Stimulated activated CD8-positive, alpha-beta memory T cell treated with anti-CD3 and anti-CD28 coated beads, Interleukin-12 subunit alpha, Interleukin-12 subunit beta, amount 100 ng/mL, for 4 hours (primary cell): Measurements from ENCODE around the gene C4orf46.
"Not testable (repeated sequence)": the region's sequence is repeated elsewhere in the genome, so short reads cannot be mapped to it uniquely, and the experiment has no call there.

ENCODE experiments used
- DNase-seq: peaks from one replicate; pipeline ENCODE4 v3.0.0-alpha.2; 2020; ENCODE audit warnings: low read depth

C4orf46 gene

DNA sequence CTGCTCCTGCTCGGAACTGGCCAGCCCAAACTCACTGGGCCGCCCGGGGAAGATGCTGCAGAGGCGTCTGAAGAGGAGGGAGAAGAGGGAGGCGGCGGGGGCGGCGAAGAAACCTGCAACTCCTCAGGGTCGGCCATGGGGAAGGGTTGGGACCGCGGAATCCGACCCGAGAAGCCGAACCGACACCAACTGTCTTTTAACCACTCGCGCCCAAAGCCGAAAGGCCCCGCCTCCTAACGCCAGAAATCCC is at the start of gene C4orf46:
TSS of gene C4orf46 (minus strand) at position 223 of the 250 bp plus-strand sequence. CDS start at position 137, 86 bp downstream.
- DNase-seq, result no peak

DNA sequence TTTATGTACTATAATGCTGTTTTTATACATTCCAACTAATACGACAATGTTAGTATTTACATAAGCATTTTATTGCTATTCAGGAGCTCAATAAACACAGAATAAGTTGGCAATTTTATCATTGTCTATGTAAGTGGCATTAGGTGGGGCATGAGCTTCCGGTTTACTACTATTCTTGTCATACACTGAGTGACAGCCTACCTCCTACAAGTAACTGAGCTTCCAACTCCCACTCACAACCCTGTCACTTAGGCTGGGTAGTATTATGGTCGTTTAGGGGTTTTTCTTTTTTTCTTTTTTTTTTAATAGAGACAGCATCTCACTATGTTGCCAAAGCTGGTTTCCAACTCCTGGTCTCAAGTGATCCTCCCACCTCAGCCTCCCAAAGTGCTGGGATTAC is 44.1 kb upstream of the C4orf46 start:
- DNase-seq, result no peak

GRCh38 chr4:158714937-158715336 is 43.2 kb upstream of the C4orf46 start:
- DNase-seq, result no peak

DNA sequence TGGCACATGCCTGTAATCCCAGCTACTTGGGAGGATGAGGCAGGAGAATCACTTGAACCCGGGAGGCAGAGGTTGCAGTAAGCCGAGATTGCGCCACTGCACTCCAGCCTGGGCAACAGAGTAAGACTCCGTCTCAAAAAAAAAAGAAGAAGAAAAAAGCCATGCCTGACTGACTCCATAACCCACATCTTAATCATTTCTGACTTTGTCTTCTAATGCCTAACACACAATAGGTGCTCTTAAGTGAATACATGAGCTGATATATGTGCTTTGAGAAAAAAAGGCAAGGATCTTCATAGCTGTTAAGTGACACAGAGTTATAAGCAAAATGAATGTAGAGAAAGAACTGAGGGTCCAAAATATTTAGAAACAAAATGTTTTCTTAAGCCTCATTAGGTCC is 40.9 kb upstream of the C4orf46 start:
- DNase-seq, result not testable (repeated sequence)

- DNase-seq, result no peak
These were observed 39.1 kb upstream of the C4orf46 start for GRCh38 chr4:158710814-158711213.

GRCh38 chr4:158704274-158704673 is 32.6 kb upstream of the C4orf46 start:
- DNase-seq, result no peak

DNA sequence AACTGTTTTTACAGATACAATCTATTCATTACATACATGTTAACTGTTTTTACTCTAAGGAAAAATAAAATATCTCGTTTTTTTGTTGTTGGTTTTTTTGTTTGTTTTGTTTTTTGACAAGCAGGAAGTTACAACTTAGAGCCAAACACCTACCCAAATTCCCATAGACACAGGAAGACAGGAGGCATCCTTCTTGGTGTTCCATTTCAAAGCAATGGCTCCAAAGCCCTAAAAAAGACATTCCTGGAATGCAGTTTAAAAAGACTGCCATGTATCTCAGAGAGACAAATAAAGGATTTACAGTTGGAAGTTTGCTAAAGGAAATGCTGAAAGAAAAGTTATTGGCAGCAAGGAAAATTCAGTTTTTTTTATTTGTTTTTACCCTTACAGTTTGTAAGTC is 17.1 kb upstream of the C4orf46 start:
- no peak for DNase-seq

DNA sequence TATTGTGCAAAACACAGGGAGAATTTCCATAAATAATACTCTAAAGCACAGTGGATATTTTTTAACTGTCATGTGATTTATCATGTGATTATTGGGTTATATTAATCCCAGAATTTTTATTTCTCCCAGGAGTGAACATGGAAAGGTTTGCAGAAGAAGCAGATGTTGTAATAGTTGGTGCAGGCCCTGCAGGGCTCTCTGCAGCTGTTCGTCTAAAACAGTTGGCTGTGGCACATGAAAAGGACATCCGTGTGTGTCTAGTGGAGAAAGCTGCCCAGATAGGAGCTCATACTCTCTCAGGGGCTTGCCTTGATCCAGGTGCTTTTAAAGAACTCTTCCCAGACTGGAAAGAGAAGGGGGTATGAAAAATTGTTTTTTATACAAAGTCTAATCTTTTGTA is 10.4 kb upstream of the C4orf46 start:
- DNase-seq, result no peak

DNA sequence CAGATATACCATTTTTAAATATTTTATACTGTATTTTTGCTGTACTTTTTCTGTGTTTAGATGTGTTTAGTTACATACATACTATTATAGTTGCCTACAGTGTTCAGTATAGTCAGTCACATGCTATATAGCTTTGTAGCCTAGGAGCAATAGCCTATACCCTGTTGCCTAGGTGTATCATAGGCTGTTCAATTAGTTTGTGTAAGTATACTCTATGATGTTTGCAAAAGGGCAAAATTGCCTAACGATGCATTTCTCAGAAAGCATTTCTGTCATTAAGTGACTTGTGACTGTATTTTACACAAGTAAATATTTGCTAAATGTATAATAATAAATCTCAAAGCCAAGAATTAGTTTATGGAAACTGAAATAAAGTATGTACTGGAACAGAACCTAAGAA is 9.9 kb upstream of the C4orf46 start:
- DNase-seq, result no peak

DNA sequence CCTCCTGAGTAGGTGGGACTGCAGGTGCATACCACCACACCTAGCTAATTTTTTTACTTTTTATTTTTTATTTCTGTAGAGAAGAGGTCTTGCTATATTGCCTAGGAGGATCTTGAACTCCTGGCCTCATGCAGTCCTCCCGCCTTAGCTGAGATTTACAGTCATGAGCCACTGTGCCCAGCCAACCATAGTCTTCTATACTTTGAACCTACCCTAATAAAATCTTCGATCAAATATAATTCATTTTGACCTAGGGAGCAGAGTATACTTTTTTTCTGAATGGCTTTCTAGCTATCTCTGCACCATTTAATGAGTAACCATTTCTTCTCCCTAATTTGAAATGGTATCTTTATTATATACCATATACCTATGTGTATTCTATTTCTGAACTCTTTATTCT is 7.1 kb upstream of the C4orf46 start:
- DNase-seq, result no peak

- no peak for DNase-seq
These were observed 4.4 kb upstream of the C4orf46 start for GRCh38 chr4:158676076-158676475.

GRCh38 chr4:158673633-158674032 is 1.9 kb upstream of the C4orf46 start:
- no peak for DNase-seq

DNA sequence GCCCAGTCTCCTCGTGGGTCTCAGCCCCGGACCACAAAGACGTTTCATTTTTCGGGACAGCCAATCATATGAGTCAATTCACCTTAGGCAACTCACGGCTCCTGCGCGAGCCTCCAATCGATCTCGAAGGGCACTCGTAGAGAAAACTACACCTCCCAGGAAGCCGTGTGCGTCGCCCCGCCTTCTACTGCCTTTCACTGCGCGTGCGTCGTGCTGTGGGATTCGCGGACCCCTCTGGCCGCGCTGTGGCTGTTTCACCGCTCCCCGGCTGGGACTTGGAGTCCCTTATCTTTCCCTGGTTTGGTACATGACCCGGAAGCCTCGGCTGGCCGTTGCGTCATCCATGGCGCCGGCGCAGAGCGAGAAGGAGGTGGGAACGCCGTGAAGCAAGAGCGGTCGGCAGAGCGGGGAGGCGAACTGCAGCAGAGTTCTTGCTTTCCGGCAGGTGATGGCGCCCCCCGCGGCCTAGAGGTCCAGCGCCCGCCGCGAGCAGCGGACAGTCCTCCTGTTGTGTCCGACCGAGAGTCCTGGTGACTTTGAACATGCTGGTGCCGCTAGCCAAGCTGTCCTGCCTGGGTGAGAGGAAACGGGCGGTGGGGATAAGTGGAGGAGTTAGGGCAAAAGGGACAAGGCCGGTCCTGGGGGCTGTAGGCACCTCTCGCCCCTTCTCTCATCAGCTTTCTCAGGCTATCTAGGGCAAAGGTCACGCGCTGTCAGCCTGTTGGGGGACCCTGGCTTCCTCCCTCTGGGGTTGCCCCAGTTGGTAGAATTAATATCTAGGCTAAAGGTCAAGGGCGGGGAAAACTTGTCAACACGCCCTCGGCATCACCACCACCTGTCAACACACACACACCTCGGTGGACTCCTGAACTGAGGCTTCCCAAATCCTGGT is 474 bp upstream of the C4orf46 start, which contains the start of gene ETFDH:
TSS of gene ETFDH (plus strand) at position 382 of the 892 bp plus-strand sequence. CDS start at position 543, 161 bp downstream.
- DNase-seq, result peak; percentile 98

- peak; percentile 29 for DNase-seq
These were observed 567 bp downstream of the C4orf46 start for GRCh38 chr4:158670975-158671664.

- DNase-seq, result no peak
These were observed 2.4 kb downstream of the C4orf46 start for GRCh38 chr4:158669310-158669709.

DNA sequence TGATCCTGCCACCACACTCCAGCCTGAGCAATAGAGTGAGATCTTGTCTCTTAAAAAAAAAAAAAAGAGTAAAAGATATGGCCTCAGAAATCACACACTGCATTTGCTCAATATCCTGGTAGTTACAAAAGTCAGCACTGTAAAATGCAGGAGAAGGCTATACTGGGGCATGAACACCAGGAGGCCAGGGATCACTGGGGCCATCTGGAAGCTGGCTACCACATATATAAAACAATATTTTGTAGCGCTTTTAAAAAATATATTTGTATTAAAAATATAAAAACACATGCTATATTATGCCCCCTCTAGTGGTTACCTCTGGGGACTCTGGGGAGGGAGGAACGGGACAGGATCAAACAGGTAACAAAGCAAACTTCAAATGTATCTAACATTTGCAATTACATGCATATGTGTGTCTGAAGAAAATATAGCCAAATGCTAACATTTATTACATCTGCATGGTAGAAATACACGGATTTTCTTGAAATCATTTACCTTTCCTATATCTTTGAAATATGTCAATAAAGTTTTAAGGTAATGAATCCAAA is 4.0 kb downstream of the C4orf46 start:
- DNase-seq, result no peak

DNA sequence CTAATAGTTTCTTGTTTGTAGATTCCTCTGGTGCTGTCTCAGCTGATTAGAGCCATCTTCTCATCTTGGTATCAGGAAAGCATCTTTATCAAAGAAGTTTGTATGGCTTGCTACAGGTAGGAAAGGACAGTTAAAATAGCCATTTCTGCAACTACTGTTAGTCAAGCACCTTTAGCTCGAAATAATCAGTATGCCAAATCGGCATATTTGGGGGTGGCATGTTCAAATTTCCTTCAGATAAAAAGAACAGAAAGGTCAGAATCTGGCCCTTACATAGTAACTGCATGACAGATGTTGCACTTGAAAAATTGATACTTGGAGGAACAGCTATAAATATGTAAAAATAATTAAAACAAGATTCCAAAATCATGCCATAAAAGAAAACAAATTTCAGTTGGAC is 4.8 kb downstream of the C4orf46 start:
- DNase-seq, result no peak

GRCh38 chr4:158664806-158665205 is 6.9 kb downstream of the C4orf46 start:
- no peak for DNase-seq

- DNase-seq, result not testable (repeated sequence)
These were observed 7.7 kb downstream of the C4orf46 start for GRCh38 chr4:158663707-158664625.

DNA sequence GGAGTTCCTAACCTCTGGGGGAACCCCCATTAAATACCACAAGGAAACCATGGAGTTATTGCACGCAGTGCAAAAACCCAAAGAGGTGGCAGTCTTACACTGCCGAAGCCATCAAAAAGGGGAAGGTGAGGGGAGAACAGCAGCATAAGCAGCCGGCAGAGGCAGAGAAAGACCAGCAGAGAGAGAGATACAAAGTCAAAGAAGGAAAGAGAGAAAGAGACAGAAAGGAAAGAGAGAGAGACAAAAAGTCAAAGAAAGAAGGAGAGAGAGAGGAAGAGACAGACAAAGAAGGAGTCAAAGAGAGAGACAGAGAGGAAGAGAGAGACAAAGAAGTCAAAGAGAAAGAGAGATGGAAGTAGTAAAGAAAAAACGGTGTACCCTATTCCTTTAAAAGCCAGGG is 8.4 kb downstream of the C4orf46 start:
- not testable (repeated sequence) for DNase-seq

- DNase-seq, result no peak
These were observed 14.4 kb downstream of the C4orf46 start for GRCh38 chr4:158657291-158657690.

- DNase-seq, result no peak
These were observed 15.2 kb downstream of the C4orf46 start for GRCh38 chr4:158656439-158656838.
